Caco-2 (cell line): ENCODE measurements around the gene CCDC9. TPM values are rescaled to one million over a fixed set of nuclear protein-coding genes. Genes with fewer than 3 reads are reported as not detected.
"Not testable (repeated sequence)": the region's sequence is repeated elsewhere in the genome, so short reads cannot be mapped to it uniquely, and the experiment has no call there.

Experiments used
- BruUV-seq: library from RNA; stranded (reverse); fragments of 400-500 nt; replicated peaks from 2 replicates; lab custom pipeline; 2021; lab: Mats Ljungman, UMichigan
- CTCF ChIA-PET: fragments of 300-600 bp; sonication (Branson Sonifier 250); formaldehyde crosslinking; loops from one replicate; lab custom pipeline; 2022; ENCODE audit warnings: antibody characterized with exemption; lab: Charles Lee
- POLR2A ChIA-PET: fragments of 300-600 bp; sonication (Branson Sonifier 250); formaldehyde crosslinking; loops from one replicate; lab custom pipeline; 2022; ENCODE audit warnings: antibody characterized with exemption; lab: Charles Lee
- DNase-seq, 2 experiments: peaks; one replicate each; pipeline versions ENCODE4 v3.0.0 to v3.0.0-alpha.2; 2020 to 2022
- H3K27me3 ChIP-seq: replicated peaks from 2 replicates; pipeline ENCODE4 v1.6.0; 2011; ENCODE audit warnings: low read length; ENCODE audit not compliant: control insufficient read depth, insufficient read depth
- H3K36me3 ChIP-seq: 2 replicates; pipeline ENCODE4 v1.5.1; 2011; ENCODE audit warnings: low read length; ENCODE audit not compliant: control insufficient read depth, insufficient read depth
- H3K4me1 ChIP-seq: fragments of 250-450 bp; sonication (Bioruptor Pico); 2 replicates; pipeline ENCODE4 v1.5.1; 2020; ENCODE audit warnings: mild to moderate bottlenecking
- H3K4me3 ChIP-seq: 2 replicates; pipeline ENCODE4 v1.5.1; 2011; ENCODE audit warnings: low read depth, mild to moderate bottlenecking, control low read depth, low read length
- H3K9me3 ChIP-seq: fragments of 250-450 bp; sonication (Bioruptor Pico); 2 replicates; pipeline ENCODE4 v1.5.1; 2020; ENCODE audit warnings: mild to moderate bottlenecking, moderate library complexity
- H3K27ac Mint-ChIP-seq: one replicate; pipeline ENCODE4 v1.8.0; 2022; ENCODE audit warnings: mixed read lengths; ENCODE audit not compliant: unreplicated experiment
- H3K27me3 Mint-ChIP-seq: one replicate; pipeline ENCODE4 v1.8.0; 2022; ENCODE audit warnings: mixed read lengths; ENCODE audit not compliant: insufficient read depth, unreplicated experiment
- H3K36me3 Mint-ChIP-seq: one replicate; pipeline ENCODE4 v1.8.0; 2022; ENCODE audit warnings: mild to moderate bottlenecking, mixed read lengths; ENCODE audit not compliant: insufficient read depth, unreplicated experiment
- H3K4me1 Mint-ChIP-seq: one replicate; pipeline ENCODE4 v1.8.0; 2022; ENCODE audit warnings: low read depth, mixed read lengths; ENCODE audit not compliant: unreplicated experiment
- H3K4me3 Mint-ChIP-seq: one replicate; pipeline ENCODE4 v1.8.0; 2022; ENCODE audit warnings: mild to moderate bottlenecking, moderate library complexity, mixed read lengths; ENCODE audit not compliant: unreplicated experiment
- H3K9me3 Mint-ChIP-seq: one replicate; pipeline ENCODE4 v1.8.0; 2022; ENCODE audit warnings: mixed read lengths; ENCODE audit not compliant: unreplicated experiment
- CTCF ChIP-seq, 2 experiments: fragments of 200-600 bp in 1 of 2; IDR thresholded peaks; 1 replicate in 1 of 2; 2 replicates in 1 of 2; pipeline versions ENCODE4 v1.5.1 to v1.8.0; 2011 to 2022; ENCODE audit warnings: antibody characterized with exemption in 1 of 2, control low read depth in 1 of 2, inconsistent platforms in 1 of 2, low read depth in 1 of 2, low read length in 1 of 2, mild to moderate bottlenecking in 1 of 2, moderate library complexity in 1 of 2; ENCODE audit not compliant: insufficient read depth in 1 of 2, severe bottlenecking in 1 of 2, unreplicated experiment in 1 of 2
- intact Hi-C: fragments of 100-400 bp; cut with micrococcal nuclease; formaldehyde crosslinking; loops from one replicate; pipeline ENCODE4 v1.10.0; 2022; ENCODE audit not compliant: unreplicated experiment
- total RNA-seq: library from RNA; stranded (reverse); gene quantifications from 2 replicates; pipeline ENCODE4 v1.2.3, GENCODE V29; 2022

CCDC9 gene
- total RNA-seq, 1 experiment from 2014 or later, result 43.1 TPM

GRCh38 chr19:47275791-47276461 lies 19.6 kb downstream of the CCDC9 start:
- peaks cover 20% of the 10 kb centered on the region for H3K4me1 Mint-ChIP-seq
- H3K9me3 Mint-ChIP-seq, result no peaks in the 10 kb centered on the region
- H3K4me1 ChIP-seq, result peaks cover 9% of the 10 kb centered on the region; the same call in 1 of the 2 replicates
- no peak for TF ChIP-seq CTCF (IDR thresholded peaks at IDR 0.05; ENCODE audit: insufficient read depth in 1 of 2, low read depth in 1 of 2, low read length in 1 of 2, severe bottlenecking in 1 of 2, unreplicated experiment in 1 of 2)
- intact Hi-C loops, result no loop called here
- H3K27ac Mint-ChIP-seq, result peak overlapping the region; percentile 56
- ChIA-PET CTCF (interaction anchor here (0.5 to 2.0 kb wide), 6 partner anchors 9 to 250 kb away, joined by 3 to 18 read pairs (median 3); partner anchors contain the start of gene DHX34), POLR2A (interaction anchor here (0.5 to 0.7 kb wide), 2 partner anchors 60 to 348 kb away, joined by 3 read pairs; no protein-coding TSS in a partner anchor)
- H3K4me3 Mint-ChIP-seq, result peak overlapping the region; percentile 93
- H3K27me3 Mint-ChIP-seq, result no peaks in the 10 kb centered on the region
- DNase-seq, result no peak
- BruUV-seq, result no TSS peak
- no peak overlapping the region for H3K4me3 ChIP-seq
- peaks cover 59% of the 10 kb centered on the region for H3K36me3 Mint-ChIP-seq
- H3K27me3 ChIP-seq, result no peaks in the 10 kb centered on the region
- peaks cover 2% of the 10 kb centered on the region; the same call in 1 of the 2 replicates for H3K36me3 ChIP-seq
- H3K9me3 ChIP-seq, result no peaks in the 10 kb centered on the region

- ChIA-PET POLR2A (interaction anchor here (0.5 kb wide), 1 partner anchor 60 kb away, joined by 3 read pairs; no protein-coding TSS in a partner anchor), CTCF (interaction anchor here (0.5 to 1.5 kb wide), 2 partner anchors 32 to 250 kb away, joined by 3 read pairs; no protein-coding TSS in a partner anchor)
- H3K27me3 ChIP-seq, H3K27me3 Mint-ChIP-seq, H3K4me1 ChIP-seq, H3K27ac Mint-ChIP-seq, H3K9me3 Mint-ChIP-seq, intact Hi-C loops, DNase-seq, H3K4me3 Mint-ChIP-seq, H3K9me3 ChIP-seq, H3K36me3 ChIP-seq, BruUV-seq, H3K4me3 ChIP-seq: not testable (repeated sequence)
- H3K36me3 Mint-ChIP-seq, result peaks cover 53% of the 10 kb centered on the region
- peaks cover 20% of the 10 kb centered on the region for H3K4me1 Mint-ChIP-seq
Observed at GRCh38 chr19:47276513-47276912, 20.2 kb downstream of the CCDC9 start.

GRCh38 chr19:47280183-47280797 lies 24.0 kb downstream of the CCDC9 start:
- no peaks in the 10 kb centered on the region for H3K9me3 Mint-ChIP-seq
- peaks cover 13% of the 10 kb centered on the region for H3K4me1 Mint-ChIP-seq
- no peaks in the 10 kb centered on the region for H3K27me3 Mint-ChIP-seq
- peaks cover 25% of the 10 kb centered on the region for H3K36me3 Mint-ChIP-seq
- Histone ChIP-seq H3K4me1 (peaks cover 5% of the 10 kb centered on the region; the same call in 1 of the 2 replicates), H3K9me3 (no peaks in the 10 kb centered on the region), H3K36me3 (no peaks in the 10 kb centered on the region), H3K4me3 (no peak overlapping the region), H3K27me3 (no peaks in the 10 kb centered on the region)
- CTCF ChIA-PET, result no interaction called here
- BruUV-seq, result no TSS peak
- intact Hi-C loops, result loop anchor here (5.0 kb wide), 1 partner anchor 147 kb away; no protein-coding TSS in a partner anchor
- no peak overlapping the region for H3K4me3 Mint-ChIP-seq
- DNase-seq, result peak; percentile 68 to 75
- no peak overlapping the region for H3K27ac Mint-ChIP-seq
- POLR2A ChIA-PET, result interaction anchor here (0.6 kb wide), 1 partner anchor 30 kb away, joined by 9 read pairs; no protein-coding TSS in a partner anchor
- peak; percentile 39 to 55 for TF ChIP-seq CTCF (IDR thresholded peaks at IDR 0.05; ENCODE audit: insufficient read depth in 1 of 2, low read depth in 1 of 2, low read length in 1 of 2, severe bottlenecking in 1 of 2, unreplicated experiment in 1 of 2)
